IMR-90 (cell line): ENCODE measurements around the gene NPW. TPM values are rescaled to one million over a fixed set of nuclear protein-coding genes. Genes with fewer than 3 reads are reported as not detected.

Experiments
- ATAC-seq: fragments of 200-7000 bp; cut with Tn5 transposase; 2 replicates; pipeline ENCODE4 v1.9.1; 2020; ENCODE audit warnings: low read depth, mild to moderate bottlenecking, moderate library complexity
- BruUV-seq: library from RNA; stranded (reverse); fragments of 400-500 nt; replicated peaks from 2 replicates; lab custom pipeline; 2021; lab: Mats Ljungman, UMichigan
- CTCF ChIA-PET: fragments of 300-600 bp; formaldehyde crosslinking; extraction: SDS; loops from one replicate; lab custom pipeline; 2021; ENCODE audit warnings: antibody characterized with exemption; lab: Yijun Ruan, JAX
- POLR2A ChIA-PET: fragments of 300-600 bp; sonication (Branson Sonifier 250); formaldehyde crosslinking; loops from one replicate; lab custom pipeline; 2022; ENCODE audit warnings: antibody characterized with exemption; ENCODE audit not compliant: unreplicated experiment; lab: Charles Lee
- DNase-seq: peaks from one replicate; pipeline ENCODE4 v3.0.0; 2013
- H2AFZ ChIP-seq: replicated peaks from 2 replicates; pipeline ENCODE3; 2013; ENCODE audit warnings: low read length, mild to moderate bottlenecking; ENCODE audit not compliant: poor library complexity
- H2AK5ac ChIP-seq: 2 replicates; pipeline ENCODE4 v1.6.1; 2013; ENCODE audit warnings: low read depth, low read length, inconsistent platforms
- H2AK9ac ChIP-seq: replicated peaks from 2 replicates; pipeline ENCODE3; 2013; ENCODE audit warnings: mild to moderate bottlenecking, low read depth, low read length, moderate library complexity; ENCODE audit not compliant: poor library complexity
- H2BK120ac ChIP-seq: 2 replicates; pipeline ENCODE4 v1.6.1; 2013; ENCODE audit warnings: low read depth, low read length, inconsistent platforms
- H2BK15ac ChIP-seq: 3 replicates; pipeline ENCODE4 v1.6.1; 2013; ENCODE audit warnings: low read depth, low read length, inconsistent platforms
- H2BK20ac ChIP-seq: 2 replicates; pipeline ENCODE4 v1.6.1; 2013; ENCODE audit warnings: low read depth, mild to moderate bottlenecking, inconsistent platforms, low read length, moderate library complexity
- H2BK5ac ChIP-seq: 2 replicates; pipeline ENCODE4 v1.6.1; 2013; ENCODE audit warnings: mild to moderate bottlenecking, low read depth, low read length, inconsistent platforms; ENCODE audit not compliant: poor library complexity, severe bottlenecking
- H3K14ac ChIP-seq: replicated peaks from 2 replicates; pipeline ENCODE4 v1.6.1; 2013; ENCODE audit warnings: low read depth, low read length, inconsistent platforms
- H3K18ac ChIP-seq: 2 replicates; pipeline ENCODE4 v1.6.1; 2013; ENCODE audit warnings: low read depth, low read length, control low read depth
- H3K23ac ChIP-seq: 2 replicates; pipeline ENCODE4 v1.6.1; 2013; ENCODE audit warnings: low read depth, low read length, inconsistent platforms
- H3K27ac ChIP-seq: 2 replicates; pipeline ENCODE4 v1.5.1; 2013; ENCODE audit warnings: mild to moderate bottlenecking, control low read depth, low read length; ENCODE audit not compliant: insufficient read depth
- H3K27me3 ChIP-seq: 2 replicates; pipeline ENCODE4 v1.6.1; 2013; ENCODE audit warnings: low read length; ENCODE audit not compliant: control insufficient read depth, insufficient read depth
- H3K36me3 ChIP-seq: 2 replicates; pipeline ENCODE4 v1.6.1; 2013; ENCODE audit warnings: low read length, mixed read lengths; ENCODE audit not compliant: control insufficient read depth, insufficient read depth
- H3K4ac ChIP-seq: 2 replicates; pipeline ENCODE4 v1.6.1; 2013; ENCODE audit warnings: low read depth, low read length, inconsistent platforms
- H3K4me1 ChIP-seq: 2 replicates; pipeline ENCODE4 v1.6.1; 2013; ENCODE audit warnings: low read length, mixed read lengths; ENCODE audit not compliant: control insufficient read depth, insufficient read depth
- H3K4me2 ChIP-seq: 2 replicates; pipeline ENCODE4 v1.6.1; 2013; ENCODE audit warnings: low read depth, mild to moderate bottlenecking, control low read depth, low read length, moderate library complexity
- H3K4me3 ChIP-seq: 2 replicates; pipeline ENCODE4 v1.5.1; 2013; ENCODE audit warnings: low read depth, mild to moderate bottlenecking, control low read depth, low read length, moderate library complexity; ENCODE audit not compliant: insufficient read depth
- H3K56ac ChIP-seq: 2 replicates; pipeline ENCODE4 v1.6.1; 2013; ENCODE audit warnings: low read length, inconsistent platforms; ENCODE audit not compliant: insufficient read depth; ENCODE audit errors: extremely low read depth
- H3K79me1 ChIP-seq, 2 experiments: 2 replicates each; pipeline ENCODE4 v1.6.1; 2013; ENCODE audit warnings: low read length in 2 of 2, inconsistent platforms in 1 of 2, low read depth in 1 of 2
- H3K9ac ChIP-seq: 2 replicates; pipeline ENCODE4 v1.6.1; 2013; ENCODE audit warnings: low read depth, low read length, control low read depth
- H3K9me1 ChIP-seq: 2 replicates; pipeline ENCODE4 v1.6.1; 2013; ENCODE audit warnings: low read length, inconsistent platforms; ENCODE audit not compliant: insufficient read depth
- H3K9me3 ChIP-seq: 2 replicates; pipeline ENCODE4 v1.6.1; 2013; ENCODE audit warnings: low read length; ENCODE audit not compliant: control insufficient read depth, insufficient read depth
- H4K20me1 ChIP-seq: 2 replicates; pipeline ENCODE4 v1.6.1; 2013; ENCODE audit warnings: low read length, inconsistent platforms; ENCODE audit not compliant: insufficient read depth
- H4K5ac ChIP-seq: 2 replicates; pipeline ENCODE4 v1.6.1; 2013; ENCODE audit warnings: mild to moderate bottlenecking, low read depth, low read length, control low read depth
- H4K8ac ChIP-seq, 2 experiments: 2 replicates each; pipeline ENCODE4 v1.6.1; 2013; ENCODE audit warnings: low read depth in 2 of 2, low read length in 2 of 2, control low read depth in 1 of 2, inconsistent platforms in 1 of 2
- H4K91ac ChIP-seq: 2 replicates; pipeline ENCODE4 v1.6.1; 2013; ENCODE audit warnings: low read depth, low read length, inconsistent platforms; ENCODE audit not compliant: insufficient read depth
- BHLHE40 ChIP-seq: fragments of 150-350 bp; IDR thresholded peaks from 2 replicates; pipeline ENCODE4 v1.6.1; 2016; ENCODE audit warnings: mild to moderate bottlenecking, low read depth, low read length
- CEBPB ChIP-seq: IDR thresholded peaks from 2 replicates; pipeline ENCODE4 v1.6.1; 2012; ENCODE audit warnings: low read depth, low read length, improper control_type of control experiment
- CHD1 ChIP-seq: IDR thresholded peaks from 2 replicates; pipeline ENCODE4 v1.6.1; 2012; ENCODE audit warnings: low read depth, low read length, improper control_type of control experiment
- FOS ChIP-seq: fragments of 150-350 bp; IDR thresholded peaks from 2 replicates; pipeline ENCODE4 v1.6.1; 2016; ENCODE audit warnings: low read depth, low read length
- MAFK ChIP-seq: IDR thresholded peaks from 2 replicates; pipeline ENCODE4 v1.6.1; 2012; ENCODE audit warnings: low read depth, low read length, improper control_type of control experiment
- MXI1 ChIP-seq: IDR thresholded peaks from 2 replicates; pipeline ENCODE4 v1.6.1; 2012; ENCODE audit warnings: low read depth, mild to moderate bottlenecking, low read length, moderate library complexity, borderline replicate concordance
- NFE2L2 ChIP-seq: fragments of 150-350 bp; IDR thresholded peaks from 2 replicates; pipeline ENCODE4 v1.6.1; 2016; ENCODE audit warnings: low read depth, mild to moderate bottlenecking, low read length
- POLR2A ChIP-seq: IDR thresholded peaks from 2 replicates; pipeline ENCODE4 v1.6.1; 2012; ENCODE audit warnings: mild to moderate bottlenecking, low read depth, low read length
- RAD21 ChIP-seq: IDR thresholded peaks from 2 replicates; pipeline ENCODE4 v1.6.1; 2012; ENCODE audit warnings: low read length, improper control_type of control experiment
- RCOR1 ChIP-seq: IDR thresholded peaks from 2 replicates; pipeline ENCODE4 v1.6.1; 2012; ENCODE audit warnings: mild to moderate bottlenecking, low read length, improper control_type of control experiment; ENCODE audit not compliant: insufficient replicate concordance
- RFX5 ChIP-seq: IDR thresholded peaks from 2 replicates; pipeline ENCODE4 v1.8.0; 2012; ENCODE audit warnings: low read depth, mild to moderate bottlenecking, low read length, moderate library complexity
- SMC3 ChIP-seq: fragments of 150-350 bp; IDR thresholded peaks from 2 replicates; pipeline ENCODE4 v1.6.1; 2016; ENCODE audit warnings: low read depth, mild to moderate bottlenecking, antibody characterized with exemption, low read length, moderate library complexity
- WGBS, 2 experiments: methylation state at CpG; one replicate each; pipeline versions ENCODE4 v1.1.5 to v1.1.7; 2013; ENCODE audit warnings: missing lambda C conversion rate in 2 of 2; ENCODE audit not compliant: insufficient read length in 1 of 2; ENCODE audit errors: extremely low coverage in 2 of 2; 5-methylcytosine and 5-hydroxymethylcytosine counted together
- dilution Hi-C: fragments of 300-500 bp; cut with HindIII; formaldehyde crosslinking; loops from one replicate; pipeline ENCODE4 v1.14.3; 2018; ENCODE audit warnings: low sequenced_read_pairs; ENCODE audit not compliant: unreplicated experiment
- in situ Hi-C: fragments of 300-500 bp; cut with MboI; formaldehyde crosslinking; loops from 3 replicates; pipeline ENCODE4 v1.14.3; 2019; ENCODE audit warnings: low sequenced_read_pairs, inconsistent platforms, mixed read lengths
- intact Hi-C: fragments of 100-400 bp; cut with micrococcal nuclease; formaldehyde crosslinking; loops from 2 replicates; pipeline ENCODE4 v1.10.0; 2022
- polyA plus RNA-seq, 3 experiments: library from polyadenylated mRNA; depleted of rRNA; stranded (reverse); fragments of >200 nt; gene quantifications; 2 replicates each; pipeline ENCODE4 v1.2.3, GENCODE V29; 2012; ENCODE audit warnings: low replicate concordance in 1 of 3
- total RNA-seq: library from RNA; depleted of rRNA; stranded (reverse); fragments of >200 nt; gene quantifications from 2 replicates; pipeline ENCODE4 v1.2.3, GENCODE V29; 2012
- TF ChIP-seq, protein P1 (sequence below): fragments of 150-350 bp; IDR thresholded peaks from 2 replicates; pipeline ENCODE4 v1.6.1; 2017; ENCODE audit warnings: mild to moderate bottlenecking, antibody characterized with exemption, low read length, low read depth
- TF ChIP-seq, protein P2 (sequence below): fragments of 150-350 bp; IDR thresholded peaks from 2 replicates; pipeline ENCODE4 v1.6.1; 2016; ENCODE audit warnings: low read depth, mild to moderate bottlenecking, low read length, moderate library complexity, borderline replicate concordance
- TF ChIP-seq, protein P3 (sequence below): conservative IDR thresholded peaks from 2 replicates; pipeline ENCODE4 v1.5.1; 2012; ENCODE audit warnings: mild to moderate bottlenecking, low read depth, low read length, improper control_type of control experiment

NPW gene
- total and polyA plus RNA-seq, 2 of the 4 experiments (the other 2 are of a cell fraction) = 0.18 to 2.0 TPM

DNA sequence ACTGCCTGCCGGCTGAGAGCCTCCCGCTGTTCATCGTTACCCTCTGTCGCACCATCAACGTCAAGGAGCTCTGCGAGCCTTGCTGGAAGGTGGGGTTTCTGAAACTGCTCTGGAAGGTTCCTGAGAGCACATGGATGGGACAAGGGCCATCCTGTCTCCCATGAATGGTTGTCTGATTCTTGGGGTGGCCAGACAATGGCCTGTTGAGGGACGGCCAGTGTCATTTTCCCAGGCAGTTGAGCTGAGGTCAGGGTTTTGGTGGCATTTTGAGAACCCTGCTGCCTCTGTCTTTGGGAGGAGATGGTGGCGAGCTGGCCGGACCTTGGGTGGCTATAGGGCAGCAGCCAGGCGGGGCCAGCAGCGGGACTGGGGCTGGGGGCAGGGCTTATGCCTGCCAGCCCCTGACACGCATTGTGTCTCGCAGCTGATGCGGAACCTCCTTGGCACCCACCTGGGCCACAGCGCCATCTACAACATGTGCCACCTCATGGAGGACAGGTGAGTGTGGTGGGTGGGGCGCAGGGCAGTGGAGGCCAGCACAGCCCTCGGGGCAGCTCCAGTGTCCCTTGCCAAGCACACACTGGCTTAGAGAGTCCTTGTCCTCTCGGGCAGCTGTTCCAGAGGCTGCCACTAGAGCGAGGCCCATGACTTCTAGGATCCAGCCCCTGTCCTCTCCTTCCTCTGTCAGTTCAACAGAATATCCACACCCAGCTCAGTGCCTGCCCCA is 37.3 kb downstream of the NPW start:
- no peaks in the 10 kb centered on the region for H3K4me1 ChIP-seq
- H3K9ac ChIP-seq = no peak overlapping the region
- no peak overlapping the region for H3K56ac ChIP-seq
- H2BK15ac ChIP-seq = no peak overlapping the region
- H3K18ac ChIP-seq = no peak overlapping the region
- intact Hi-C loops (loop anchor here (1.0 kb wide), 1 partner anchor 34 kb away; no protein-coding TSS in a partner anchor), in situ Hi-C loops (no loop called here), dilution Hi-C loops (no loop called here)
- no peak overlapping the region for H3K27ac ChIP-seq
- peaks cover 66% of the 10 kb centered on the region for H3K36me3 ChIP-seq
- H2AK9ac ChIP-seq = peak overlapping the region; percentile 42
- H4K5ac ChIP-seq = no peak overlapping the region
- BruUV-seq = no TSS peak
- POLR2A ChIA-PET = no interaction called here
- ATAC-seq (no peak), DNase-seq (no peak)
- H2BK5ac ChIP-seq = no peak overlapping the region
- no peak overlapping the region for H3K4me3 ChIP-seq
- H3K27me3 ChIP-seq = no peaks in the 10 kb centered on the region
- H3K9me3 ChIP-seq = no peaks in the 10 kb centered on the region
- no peak overlapping the region for H3K4ac ChIP-seq
- 98% methylated on average over 10 of the region's 19 CpGs; no CpG with 5 or more reads in 1 of the 2 experiments for WGBS, 2 experiments
- no peak overlapping the region for H4K8ac ChIP-seq
- H2BK120ac ChIP-seq = no peak overlapping the region
- H3K79me1 ChIP-seq = peaks cover 5 to 28% of the 10 kb centered on the region in 2 experiments; a peak in 3 of 4 replicates
- H2BK20ac ChIP-seq = no peak overlapping the region
- no peak overlapping the region for H2AK5ac ChIP-seq
- H3K4me2 ChIP-seq = no peak overlapping the region
- H3K14ac ChIP-seq = no peak overlapping the region
- H3K23ac ChIP-seq = no peak overlapping the region
- no peak overlapping the region for H2AFZ ChIP-seq
- CTCF ChIA-PET = no interaction called here
- H4K20me1 ChIP-seq = no peaks in the 10 kb centered on the region; the same call in 1 of the 2 replicates
- H4K91ac ChIP-seq = no peak overlapping the region
- no peaks in the 10 kb centered on the region for H3K9me1 ChIP-seq
- no peak for TF ChIP-seq CHD1
- no peak for TF ChIP-seq BHLHE40
- TF ChIP-seq RAD21 = no peak
- no peak for TF ChIP-seq CEBPB
- TF ChIP-seq MXI1 = no peak
- TF ChIP-seq, protein P1, sequence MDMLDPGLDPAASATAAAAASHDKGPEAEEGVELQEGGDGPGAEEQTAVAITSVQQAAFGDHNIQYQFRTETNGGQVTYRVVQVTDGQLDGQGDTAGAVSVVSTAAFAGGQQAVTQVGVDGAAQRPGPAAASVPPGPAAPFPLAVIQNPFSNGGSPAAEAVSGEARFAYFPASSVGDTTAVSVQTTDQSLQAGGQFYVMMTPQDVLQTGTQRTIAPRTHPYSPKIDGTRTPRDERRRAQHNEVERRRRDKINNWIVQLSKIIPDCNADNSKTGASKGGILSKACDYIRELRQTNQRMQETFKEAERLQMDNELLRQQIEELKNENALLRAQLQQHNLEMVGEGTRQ = no peak
- no peak for TF ChIP-seq SMC3
- no peak for TF ChIP-seq RFX5
- TF ChIP-seq FOS = no peak
- TF ChIP-seq MAFK = no peak
- no peak for TF ChIP-seq RCOR1
- TF ChIP-seq, protein P2, sequence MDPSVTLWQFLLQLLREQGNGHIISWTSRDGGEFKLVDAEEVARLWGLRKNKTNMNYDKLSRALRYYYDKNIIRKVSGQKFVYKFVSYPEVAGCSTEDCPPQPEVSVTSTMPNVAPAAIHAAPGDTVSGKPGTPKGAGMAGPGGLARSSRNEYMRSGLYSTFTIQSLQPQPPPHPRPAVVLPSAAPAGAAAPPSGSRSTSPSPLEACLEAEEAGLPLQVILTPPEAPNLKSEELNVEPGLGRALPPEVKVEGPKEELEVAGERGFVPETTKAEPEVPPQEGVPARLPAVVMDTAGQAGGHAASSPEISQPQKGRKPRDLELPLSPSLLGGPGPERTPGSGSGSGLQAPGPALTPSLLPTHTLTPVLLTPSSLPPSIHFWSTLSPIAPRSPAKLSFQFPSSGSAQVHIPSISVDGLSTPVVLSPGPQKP = no peak
- TF ChIP-seq, protein P3, sequence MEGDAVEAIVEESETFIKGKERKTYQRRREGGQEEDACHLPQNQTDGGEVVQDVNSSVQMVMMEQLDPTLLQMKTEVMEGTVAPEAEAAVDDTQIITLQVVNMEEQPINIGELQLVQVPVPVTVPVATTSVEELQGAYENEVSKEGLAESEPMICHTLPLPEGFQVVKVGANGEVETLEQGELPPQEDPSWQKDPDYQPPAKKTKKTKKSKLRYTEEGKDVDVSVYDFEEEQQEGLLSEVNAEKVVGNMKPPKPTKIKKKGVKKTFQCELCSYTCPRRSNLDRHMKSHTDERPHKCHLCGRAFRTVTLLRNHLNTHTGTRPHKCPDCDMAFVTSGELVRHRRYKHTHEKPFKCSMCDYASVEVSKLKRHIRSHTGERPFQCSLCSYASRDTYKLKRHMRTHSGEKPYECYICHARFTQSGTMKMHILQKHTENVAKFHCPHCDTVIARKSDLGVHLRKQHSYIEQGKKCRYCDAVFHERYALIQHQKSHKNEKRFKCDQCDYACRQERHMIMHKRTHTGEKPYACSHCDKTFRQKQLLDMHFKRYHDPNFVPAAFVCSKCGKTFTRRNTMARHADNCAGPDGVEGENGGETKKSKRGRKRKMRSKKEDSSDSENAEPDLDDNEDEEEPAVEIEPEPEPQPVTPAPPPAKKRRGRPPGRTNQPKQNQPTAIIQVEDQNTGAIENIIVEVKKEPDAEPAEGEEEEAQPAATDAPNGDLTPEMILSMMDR = no peak
- no peak for TF ChIP-seq NFE2L2
- no peak for TF ChIP-seq POLR2A
